ENCODE measurements around the gene GUCA2A.

GUCA2A gene

GRCh38 chr1:42128499-42128898 is 36.0 kb downstream of the GUCA2A start:
- DNase-seq: no peak

- no peak for DNase-seq
Observed at GRCh38 chr1:42127767-42128166, 36.8 kb downstream of the GUCA2A start.

- no peak for DNase-seq
Observed at GRCh38 chr1:42125552-42125951, 39.0 kb downstream of the GUCA2A start.

- no peak for DNase-seq
Observed at GRCh38 chr1:42122408-42122807, 42.1 kb downstream of the GUCA2A start.

- no peak for DNase-seq
Observed at GRCh38 chr1:42118125-42118524, 46.4 kb downstream of the GUCA2A start.

GRCh38 chr1:42117214-42117613 is 47.3 kb downstream of the GUCA2A start:
- no peak for DNase-seq

GRCh38 chr1:42114229-42114628 is 50.3 kb downstream of the GUCA2A start:
- DNase-seq: no peak

Measured in stimulated activated CD4-positive, alpha-beta T cell treated with anti-CD3 and anti-CD28 coated beads, Interleukin-1b, Interleukin-23, amount 100 ng/mL, for 48 hours (primary cell).